ENCODE results near the gene ARHGAP23. TPM values are rescaled to one million over a fixed set of nuclear protein-coding genes. Genes with fewer than 3 reads are reported as not detected.

The ARHGAP23 gene
- total and polyA plus RNA-seq, 2 donors (not counting 1 experiment from before 2014, with no cell fraction given): 28.1 to 41.1 TPM

DNA sequence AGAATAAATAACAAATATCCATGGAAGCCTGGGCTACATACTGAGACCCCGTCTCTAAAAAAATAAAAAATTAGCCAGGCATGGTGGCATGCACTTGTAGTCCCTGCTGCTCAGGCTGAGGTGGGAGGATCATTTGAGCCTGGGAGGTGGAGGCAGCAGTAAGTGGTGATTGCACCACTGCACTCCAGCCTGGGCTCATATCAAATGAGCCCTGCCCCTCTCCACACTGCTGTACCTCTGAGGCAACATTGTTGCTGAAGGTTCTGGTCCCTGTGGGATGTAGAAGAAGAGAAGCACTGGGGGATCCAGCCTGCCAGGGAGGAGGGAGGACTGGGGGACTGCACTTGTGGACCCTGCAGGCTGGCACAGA lies 11.4 kb upstream of the ARHGAP23 start:
- Histone ChIP-seq H3K27me3 (ENCODE audit: control insufficient read depth, insufficient read depth, low read length) (peaks cover 28% of the 10 kb centered on the region), H3K27ac (ENCODE audit: insufficient read depth, low read length) (no peak overlapping the region), H4K20me1 (ENCODE audit: control insufficient read depth, extremely low read depth, insufficient read depth, low read length) (no peaks in the 10 kb centered on the region), H2AFZ (ENCODE audit: low read length) (no peak overlapping the region), H3K79me2 (ENCODE audit: control insufficient read depth, insufficient read depth, low read length) (no peaks in the 10 kb centered on the region), H3K9me3 (ENCODE audit: control insufficient read depth, insufficient read depth, low read depth, low read length) (no peaks in the 10 kb centered on the region), H3K36me3 (ENCODE audit: control insufficient read depth, insufficient read depth, low read length) (no peaks in the 10 kb centered on the region), H3K4me1 (ENCODE audit: control insufficient read depth, extremely low read depth, insufficient read depth, low read length) (peaks cover 11% of the 10 kb centered on the region), H3K9ac (ENCODE audit: insufficient read depth, low read length) (no peak overlapping the region), H3K4me2 (ENCODE audit: extremely low read depth, insufficient read depth, low read length) (no peak overlapping the region), H3K4me3 (replicated peaks in 1 of 4; ENCODE audit: control extremely low read depth in 1 of 4, insufficient read depth in 1 of 4, low read depth in 3 of 4, low read length in 4 of 4) (no peak overlapping the region)
- no peak for TF ChIP-seq EZH2 (IDR thresholded peaks at IDR 0.05; ENCODE audit: low read length, missing control alignments)
- TF ChIP-seq, protein P1, sequence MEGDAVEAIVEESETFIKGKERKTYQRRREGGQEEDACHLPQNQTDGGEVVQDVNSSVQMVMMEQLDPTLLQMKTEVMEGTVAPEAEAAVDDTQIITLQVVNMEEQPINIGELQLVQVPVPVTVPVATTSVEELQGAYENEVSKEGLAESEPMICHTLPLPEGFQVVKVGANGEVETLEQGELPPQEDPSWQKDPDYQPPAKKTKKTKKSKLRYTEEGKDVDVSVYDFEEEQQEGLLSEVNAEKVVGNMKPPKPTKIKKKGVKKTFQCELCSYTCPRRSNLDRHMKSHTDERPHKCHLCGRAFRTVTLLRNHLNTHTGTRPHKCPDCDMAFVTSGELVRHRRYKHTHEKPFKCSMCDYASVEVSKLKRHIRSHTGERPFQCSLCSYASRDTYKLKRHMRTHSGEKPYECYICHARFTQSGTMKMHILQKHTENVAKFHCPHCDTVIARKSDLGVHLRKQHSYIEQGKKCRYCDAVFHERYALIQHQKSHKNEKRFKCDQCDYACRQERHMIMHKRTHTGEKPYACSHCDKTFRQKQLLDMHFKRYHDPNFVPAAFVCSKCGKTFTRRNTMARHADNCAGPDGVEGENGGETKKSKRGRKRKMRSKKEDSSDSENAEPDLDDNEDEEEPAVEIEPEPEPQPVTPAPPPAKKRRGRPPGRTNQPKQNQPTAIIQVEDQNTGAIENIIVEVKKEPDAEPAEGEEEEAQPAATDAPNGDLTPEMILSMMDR (conservative IDR thresholded peaks at IDR 0.05 in 1 of 2, IDR thresholded peaks at IDR 0.05 in 1 of 2; ENCODE audit: low read depth in 1 of 2, low read length in 2 of 2): no peak
- no peak for DNase-seq (ENCODE audit: low read depth in 2 of 2)

DNA sequence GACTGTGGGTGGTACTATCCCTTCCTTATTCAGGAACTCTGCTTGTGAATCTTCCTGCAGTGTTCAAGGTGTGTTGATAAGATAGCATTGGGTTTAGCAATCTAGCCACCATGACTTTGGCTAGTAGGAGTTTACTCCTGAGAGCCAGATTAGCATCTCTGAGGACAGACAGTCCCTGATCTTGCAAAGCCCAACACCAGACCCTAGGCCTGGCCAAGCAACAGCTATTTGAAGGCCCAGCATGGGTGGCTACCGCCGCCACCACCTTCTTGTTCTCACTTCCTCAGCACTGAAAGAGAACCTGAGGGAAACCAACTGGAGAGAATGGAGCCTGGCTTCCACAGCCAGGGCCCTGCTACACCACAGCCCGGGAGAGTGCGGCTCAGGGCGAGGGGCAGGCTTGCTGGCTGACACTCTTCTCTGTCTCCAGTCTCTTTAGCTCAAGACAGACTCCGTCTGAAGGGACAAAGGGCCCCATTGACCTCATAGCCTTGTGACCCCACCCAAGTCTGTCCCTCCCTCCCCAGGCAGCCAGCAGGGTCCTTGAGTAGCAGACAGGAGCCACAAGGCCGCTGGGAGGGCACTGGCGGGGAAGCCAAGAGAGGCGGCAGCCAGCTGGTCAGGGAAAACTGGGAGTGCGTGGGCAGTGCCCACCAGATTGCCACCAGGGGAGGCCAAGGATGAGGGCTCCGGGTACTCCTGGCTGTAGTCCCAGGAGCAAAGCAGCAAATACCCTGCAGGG lies 10.9 kb upstream of the ARHGAP23 start:
- Histone ChIP-seq H3K36me3 (ENCODE audit: control insufficient read depth, insufficient read depth, low read length) (no peaks in the 10 kb centered on the region), H3K9me3 (ENCODE audit: control insufficient read depth, insufficient read depth, low read depth, low read length) (no peaks in the 10 kb centered on the region), H3K4me3 (replicated peaks in 1 of 4; ENCODE audit: control extremely low read depth in 1 of 4, insufficient read depth in 1 of 4, low read depth in 3 of 4, low read length in 4 of 4) (no peak overlapping the region), H3K4me1 (ENCODE audit: control insufficient read depth, extremely low read depth, insufficient read depth, low read length) (peaks cover 11% of the 10 kb centered on the region), H3K79me2 (ENCODE audit: control insufficient read depth, insufficient read depth, low read length) (no peaks in the 10 kb centered on the region), H3K27me3 (ENCODE audit: control insufficient read depth, insufficient read depth, low read length) (peaks cover 28% of the 10 kb centered on the region), H2AFZ (ENCODE audit: low read length) (no peak overlapping the region), H3K27ac (ENCODE audit: insufficient read depth, low read length) (no peak overlapping the region), H3K9ac (ENCODE audit: insufficient read depth, low read length) (no peak overlapping the region), H3K4me2 (ENCODE audit: extremely low read depth, insufficient read depth, low read length) (no peak overlapping the region), H4K20me1 (ENCODE audit: control insufficient read depth, extremely low read depth, insufficient read depth, low read length) (no peaks in the 10 kb centered on the region)
- no peak for DNase-seq (ENCODE audit: low read depth in 2 of 2)
- TF ChIP-seq, protein P1 (conservative IDR thresholded peaks at IDR 0.05 in 1 of 2, IDR thresholded peaks at IDR 0.05 in 1 of 2; ENCODE audit: low read depth in 1 of 2, low read length in 2 of 2): no peak
- no peak for TF ChIP-seq EZH2 (IDR thresholded peaks at IDR 0.05; ENCODE audit: low read length, missing control alignments)

DNA sequence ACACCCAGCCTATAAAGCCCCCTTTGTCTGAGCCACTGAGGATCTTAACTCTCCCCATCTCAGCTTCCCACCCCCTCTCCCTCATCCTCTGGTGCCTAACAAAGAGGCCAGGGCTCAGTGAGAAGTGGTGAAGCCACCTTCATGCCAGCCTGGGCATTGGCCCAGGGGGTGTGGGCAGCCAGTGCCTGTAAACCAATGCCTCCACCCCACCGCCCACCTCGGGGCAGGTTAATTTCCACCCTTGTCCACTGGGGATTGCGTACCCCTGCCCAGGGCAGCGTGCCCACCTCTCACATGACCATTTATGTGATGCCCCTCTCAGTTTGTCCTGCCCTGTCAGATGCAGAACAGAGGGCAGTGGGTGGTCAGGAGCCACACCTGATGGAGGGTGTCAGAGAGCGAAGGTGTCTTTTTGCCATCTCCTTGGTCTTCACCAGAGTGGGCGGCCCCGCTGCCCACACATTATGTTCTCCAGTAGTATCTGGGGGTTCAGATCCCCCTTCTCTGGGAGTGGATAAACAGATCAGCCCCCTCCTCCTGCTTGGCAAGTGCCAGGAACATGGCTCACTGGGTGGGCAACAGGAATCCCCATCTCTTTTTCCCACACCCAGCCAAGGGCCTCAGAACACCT lies 10.1 kb upstream of the ARHGAP23 start:
- Histone ChIP-seq H2AFZ (ENCODE audit: low read length) (no peak overlapping the region), H3K27me3 (ENCODE audit: control insufficient read depth, insufficient read depth, low read length) (peaks cover 28% of the 10 kb centered on the region), H4K20me1 (ENCODE audit: control insufficient read depth, extremely low read depth, insufficient read depth, low read length) (no peaks in the 10 kb centered on the region), H3K4me1 (ENCODE audit: control insufficient read depth, extremely low read depth, insufficient read depth, low read length) (peaks cover 11% of the 10 kb centered on the region), H3K9me3 (ENCODE audit: control insufficient read depth, insufficient read depth, low read depth, low read length) (no peaks in the 10 kb centered on the region), H3K4me3 (replicated peaks in 1 of 4; ENCODE audit: control extremely low read depth in 1 of 4, insufficient read depth in 1 of 4, low read depth in 3 of 4, low read length in 4 of 4) (no peak overlapping the region), H3K79me2 (ENCODE audit: control insufficient read depth, insufficient read depth, low read length) (no peaks in the 10 kb centered on the region), H3K36me3 (ENCODE audit: control insufficient read depth, insufficient read depth, low read length) (no peaks in the 10 kb centered on the region), H3K27ac (ENCODE audit: insufficient read depth, low read length) (no peak overlapping the region), H3K4me2 (ENCODE audit: extremely low read depth, insufficient read depth, low read length) (no peak overlapping the region), H3K9ac (ENCODE audit: insufficient read depth, low read length) (no peak overlapping the region)
- no peak for DNase-seq (ENCODE audit: low read depth in 2 of 2)
- TF ChIP-seq EZH2 (IDR thresholded peaks at IDR 0.05; ENCODE audit: low read length, missing control alignments): no peak
- TF ChIP-seq, protein P1 (conservative IDR thresholded peaks at IDR 0.05 in 1 of 2, IDR thresholded peaks at IDR 0.05 in 1 of 2; ENCODE audit: low read depth in 1 of 2, low read length in 2 of 2): no peak
